ENCODE data around the gene TNNT3. TPM values are rescaled to one million over a fixed set of nuclear protein-coding genes. Genes with fewer than 3 reads are reported as not detected.

TNNT3 gene
- total RNA-seq, 1 experiment from 2014 or later, result 0.71 TPM

GRCh38 chr11:1879342-1879940 is 40.1 kb upstream of the TNNT3 start:
- RAD21 ChIA-PET (ENCODE audit: low non-redundant PET in 1 of 2, low total read pairs in 2 of 2, uncharacterized antibody in 2 of 2, unreplicated experiment in 2 of 2), result no interaction called here
- no TSS peak for BruUV-seq (replicated peaks)
- no peak overlapping the region for H3K4me3 ChIP-seq (replicated peaks in 1 of 2; ENCODE audit: low read depth in 1 of 2, low read length in 2 of 2)
- DNase-seq (ENCODE audit: low read depth, low spot score) (no peak), ATAC-seq (no peak)
- no peak overlapping the region for H3K9ac ChIP-seq (ENCODE audit: low read length)
- POLR2A ChIA-PET, result no interaction called here
- peaks cover 0 to 4% of the 10 kb centered on the region in 2 experiments; a peak in 1 of 4 replicates for H3K4me1 ChIP-seq (ENCODE audit: control insufficient read depth in 1 of 2, insufficient read depth in 2 of 2, low read length in 2 of 2)
- H3K36me3 ChIP-seq (ENCODE audit: control insufficient read depth in 1 of 2, insufficient read depth in 2 of 2, low read length in 2 of 2), result no peaks in the 10 kb centered on the region
- no peak overlapping the region for H3K27ac ChIP-seq (ENCODE audit: low read depth, low read length)
- CTCF ChIA-PET, result no interaction called here
- H3K9me3 ChIP-seq (ENCODE audit: control insufficient read depth in 1 of 2, insufficient read depth in 1 of 2, low read depth in 1 of 2, low read length in 2 of 2), result no peaks in the 10 kb centered on the region
- no peak for TF ChIP-seq ZBTB33 (IDR thresholded peaks at IDR 0.05; ENCODE audit: extremely low read depth, insufficient replicate concordance, low read length)
- TF ChIP-seq POLR2A (IDR thresholded peaks at IDR 0.05; ENCODE audit: borderline replicate concordance, extremely low read depth, insufficient read depth, insufficient read length), result no peak
- TF ChIP-seq POLR2AphosphoS5 (IDR thresholded peaks at IDR 0.05; ENCODE audit: low read depth, low read length), result no peak
- no peak for TF ChIP-seq EZH2phosphoT487 (IDR thresholded peaks at IDR 0.05; ENCODE audit: borderline replicate concordance)
- TF ChIP-seq, protein P1, sequence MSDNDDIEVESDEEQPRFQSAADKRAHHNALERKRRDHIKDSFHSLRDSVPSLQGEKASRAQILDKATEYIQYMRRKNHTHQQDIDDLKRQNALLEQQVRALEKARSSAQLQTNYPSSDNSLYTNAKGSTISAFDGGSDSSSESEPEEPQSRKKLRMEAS (IDR thresholded peaks at IDR 0.05), result no peak
- no peak for TF ChIP-seq EZH2 (IDR thresholded peaks at IDR 0.05)
- TF ChIP-seq, protein P2, sequence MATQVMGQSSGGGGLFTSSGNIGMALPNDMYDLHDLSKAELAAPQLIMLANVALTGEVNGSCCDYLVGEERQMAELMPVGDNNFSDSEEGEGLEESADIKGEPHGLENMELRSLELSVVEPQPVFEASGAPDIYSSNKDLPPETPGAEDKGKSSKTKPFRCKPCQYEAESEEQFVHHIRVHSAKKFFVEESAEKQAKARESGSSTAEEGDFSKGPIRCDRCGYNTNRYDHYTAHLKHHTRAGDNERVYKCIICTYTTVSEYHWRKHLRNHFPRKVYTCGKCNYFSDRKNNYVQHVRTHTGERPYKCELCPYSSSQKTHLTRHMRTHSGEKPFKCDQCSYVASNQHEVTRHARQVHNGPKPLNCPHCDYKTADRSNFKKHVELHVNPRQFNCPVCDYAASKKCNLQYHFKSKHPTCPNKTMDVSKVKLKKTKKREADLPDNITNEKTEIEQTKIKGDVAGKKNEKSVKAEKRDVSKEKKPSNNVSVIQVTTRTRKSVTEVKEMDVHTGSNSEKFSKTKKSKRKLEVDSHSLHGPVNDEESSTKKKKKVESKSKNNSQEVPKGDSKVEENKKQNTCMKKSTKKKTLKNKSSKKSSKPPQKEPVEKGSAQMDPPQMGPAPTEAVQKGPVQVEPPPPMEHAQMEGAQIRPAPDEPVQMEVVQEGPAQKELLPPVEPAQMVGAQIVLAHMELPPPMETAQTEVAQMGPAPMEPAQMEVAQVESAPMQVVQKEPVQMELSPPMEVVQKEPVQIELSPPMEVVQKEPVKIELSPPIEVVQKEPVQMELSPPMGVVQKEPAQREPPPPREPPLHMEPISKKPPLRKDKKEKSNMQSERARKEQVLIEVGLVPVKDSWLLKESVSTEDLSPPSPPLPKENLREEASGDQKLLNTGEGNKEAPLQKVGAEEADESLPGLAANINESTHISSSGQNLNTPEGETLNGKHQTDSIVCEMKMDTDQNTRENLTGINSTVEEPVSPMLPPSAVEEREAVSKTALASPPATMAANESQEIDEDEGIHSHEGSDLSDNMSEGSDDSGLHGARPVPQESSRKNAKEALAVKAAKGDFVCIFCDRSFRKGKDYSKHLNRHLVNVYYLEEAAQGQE (IDR thresholded peaks at IDR 0.05; ENCODE audit: low read depth), result no peak
- no peak for TF ChIP-seq ATF3 (IDR thresholded peaks at IDR 0.05)
- no peak for TF ChIP-seq EGR1 (IDR thresholded peaks at IDR 0.05; ENCODE audit: low read depth)
- no peak for TF ChIP-seq SIN3A (IDR thresholded peaks at IDR 0.05; ENCODE audit: low read depth)
- TF ChIP-seq TCF7L2 (IDR thresholded peaks at IDR 0.05; ENCODE audit: borderline replicate concordance, extremely low read depth, insufficient read depth, insufficient read length), result no peak
- TF ChIP-seq SRF (IDR thresholded peaks at IDR 0.05; ENCODE audit: low read depth), result no peak
- TF ChIP-seq JUND (IDR thresholded peaks at IDR 0.05), result no peak
- no peak for TF ChIP-seq ZNF274 (IDR thresholded peaks at IDR 0.05; ENCODE audit: low read depth, low read length)
- no peak for TF ChIP-seq RAD21 (IDR thresholded peaks at IDR 0.05; ENCODE audit: low read depth)
- TF ChIP-seq CEBPB (IDR thresholded peaks at IDR 0.05; ENCODE audit: low read depth), result no peak
- no peak for TF ChIP-seq FOSL1 (IDR thresholded peaks at IDR 0.05; ENCODE audit: low read depth)
- no peak for TF ChIP-seq CBX3 (IDR thresholded peaks at IDR 0.05; ENCODE audit: low read depth)
- no peak overlapping the region for H3K4me2 ChIP-seq (ENCODE audit: low read length)
- no peaks in the 10 kb centered on the region for H3K9me2 ChIP-seq (ENCODE audit: insufficient read depth)
- H2AFZ ChIP-seq (ENCODE audit: low read depth, low read length, poor library complexity, severe bottlenecking), result no peak overlapping the region
- no peaks in the 10 kb centered on the region for H3K27me3 ChIP-seq (ENCODE audit: insufficient read depth, low read length)
- H4K20me1 ChIP-seq (ENCODE audit: insufficient read depth), result no peaks in the 10 kb centered on the region
- no peaks in the 10 kb centered on the region for H3K79me2 ChIP-seq (ENCODE audit: insufficient read depth, low read length)
- intact Hi-C loops (cut with micrococcal nuclease), result no loop called here
